GM10248 (cell line): ENCODE results near the gene LRBA.
A peak's percentile ranks its signal among the peaks of the same experiment; 100 is the strongest.

Source experiments
- CTCF ChIA-PET: fragments of 300-600 bp; sonication (Branson Sonifier 250); formaldehyde crosslinking; extraction: SDS; loops from one replicate; lab custom pipeline; 2021; ENCODE audit warnings: antibody characterized with exemption; lab: Yijun Ruan, JAX
- POLR2A ChIA-PET: fragments of 350-650 bp; sonication (Branson Sonifier 250); formaldehyde crosslinking; extraction: SDS; loops from one replicate; lab custom pipeline; 2020; ENCODE audit warnings: antibody characterized with exemption; lab: Yijun Ruan, JAX
- DNase-seq: peaks from one replicate; pipeline ENCODE4 v3.0.0; 2012; ENCODE audit errors: extremely low spot score
- TF ChIP-seq, protein P1 (sequence below): IDR thresholded peaks from 2 replicates; pipeline ENCODE4 v1.5.1; 2012; ENCODE audit warnings: mild to moderate bottlenecking, low read depth; ENCODE audit errors: extremely low read depth, missing control alignments, control extremely low read depth

LRBA gene

DNA sequence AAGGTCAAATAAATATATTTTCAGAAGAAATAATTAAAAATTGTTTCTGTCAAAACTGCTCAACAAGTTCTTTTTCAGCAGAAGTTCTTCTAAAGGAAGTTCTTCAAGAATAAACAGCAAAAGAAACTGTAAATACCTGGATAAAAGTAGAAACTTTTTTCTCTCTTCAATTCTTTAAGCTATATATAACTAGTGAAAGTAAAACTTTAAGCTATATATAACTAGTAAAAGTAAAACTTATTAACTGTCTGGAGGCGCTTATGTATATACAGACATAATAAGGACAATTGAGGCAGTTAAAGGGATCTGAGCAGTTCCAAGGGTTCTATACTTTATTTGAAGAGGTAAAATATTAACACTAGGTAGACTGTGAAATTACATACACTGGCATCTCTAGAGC is 126.9 kb downstream of the LRBA start:
- TF ChIP-seq, protein P1, sequence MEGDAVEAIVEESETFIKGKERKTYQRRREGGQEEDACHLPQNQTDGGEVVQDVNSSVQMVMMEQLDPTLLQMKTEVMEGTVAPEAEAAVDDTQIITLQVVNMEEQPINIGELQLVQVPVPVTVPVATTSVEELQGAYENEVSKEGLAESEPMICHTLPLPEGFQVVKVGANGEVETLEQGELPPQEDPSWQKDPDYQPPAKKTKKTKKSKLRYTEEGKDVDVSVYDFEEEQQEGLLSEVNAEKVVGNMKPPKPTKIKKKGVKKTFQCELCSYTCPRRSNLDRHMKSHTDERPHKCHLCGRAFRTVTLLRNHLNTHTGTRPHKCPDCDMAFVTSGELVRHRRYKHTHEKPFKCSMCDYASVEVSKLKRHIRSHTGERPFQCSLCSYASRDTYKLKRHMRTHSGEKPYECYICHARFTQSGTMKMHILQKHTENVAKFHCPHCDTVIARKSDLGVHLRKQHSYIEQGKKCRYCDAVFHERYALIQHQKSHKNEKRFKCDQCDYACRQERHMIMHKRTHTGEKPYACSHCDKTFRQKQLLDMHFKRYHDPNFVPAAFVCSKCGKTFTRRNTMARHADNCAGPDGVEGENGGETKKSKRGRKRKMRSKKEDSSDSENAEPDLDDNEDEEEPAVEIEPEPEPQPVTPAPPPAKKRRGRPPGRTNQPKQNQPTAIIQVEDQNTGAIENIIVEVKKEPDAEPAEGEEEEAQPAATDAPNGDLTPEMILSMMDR: no peak
- CTCF ChIA-PET: interaction anchor here (1.5 to 2.1 kb wide), 2 partner anchors 11 to 50 kb away, joined by 3 to 7 read pairs; no protein-coding TSS in a partner anchor
- POLR2A ChIA-PET: no interaction called here
- DNase-seq: no peak

DNA sequence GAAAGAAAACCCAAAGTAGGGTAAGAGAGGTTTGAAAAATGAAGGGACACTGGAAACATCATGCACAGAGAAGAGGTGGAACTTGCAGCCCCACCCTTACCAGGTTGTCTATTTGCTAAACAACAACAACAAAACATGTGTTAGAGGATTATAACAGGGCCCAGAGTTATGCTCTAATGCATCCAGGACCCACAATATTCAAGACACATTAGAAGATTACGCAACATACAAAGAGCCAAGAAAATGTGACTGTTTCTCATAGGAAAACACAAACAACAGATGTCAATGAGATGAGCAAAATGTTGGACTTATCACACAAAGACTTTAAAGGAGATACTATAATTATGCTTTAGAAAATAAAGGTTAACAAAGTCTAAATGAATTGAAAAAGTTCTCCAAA is 128.5 kb downstream of the LRBA start:
- CTCF ChIA-PET: no interaction called here
- TF ChIP-seq, protein P1: no peak
- POLR2A ChIA-PET: no interaction called here
- DNase-seq: no peak

DNA sequence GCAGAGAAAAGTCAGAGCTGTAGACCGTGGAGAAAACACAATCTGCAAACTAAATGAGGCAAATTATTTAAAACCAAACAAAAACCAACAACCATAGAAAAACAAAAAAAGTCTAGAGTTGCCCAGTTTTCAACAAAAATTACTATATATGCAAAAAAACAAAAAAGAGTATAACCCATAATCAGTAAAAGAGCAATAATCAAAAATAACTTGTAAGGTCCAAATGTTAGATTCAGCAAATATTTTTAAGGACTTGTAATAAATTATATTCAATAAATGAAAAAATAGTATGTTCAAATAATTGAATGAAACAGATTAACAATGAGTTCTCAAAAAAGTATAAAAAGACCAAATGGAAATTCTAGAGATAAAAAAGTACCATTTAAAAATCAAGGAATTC is 130.5 kb downstream of the LRBA start:
- CTCF ChIA-PET: interaction anchor here (1.3 to 1.9 kb wide), 3 partner anchors 8 to 17 kb away, joined by 3 to 7 read pairs (median 4); no protein-coding TSS in a partner anchor
- POLR2A ChIA-PET: no interaction called here
- TF ChIP-seq, protein P1: no peak
- DNase-seq: no peak

DNA sequence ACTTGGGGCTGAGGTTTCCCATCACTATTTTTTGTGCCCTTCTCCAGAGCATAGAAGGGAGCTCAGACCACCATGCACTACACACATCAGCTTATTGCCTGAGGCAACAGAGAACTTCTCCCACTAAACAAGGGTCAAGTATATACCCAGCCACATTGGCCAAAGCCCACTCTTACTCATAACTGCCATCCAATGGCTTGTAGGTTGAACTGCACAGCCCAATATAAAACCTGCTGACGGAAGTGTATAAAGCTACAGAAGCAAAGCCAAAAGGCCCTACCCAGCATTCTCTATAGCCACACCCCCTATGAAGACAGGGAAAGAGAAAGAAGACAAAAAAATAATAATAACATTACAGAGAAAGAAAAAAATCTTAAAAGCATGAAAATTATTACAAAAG is 139.7 kb downstream of the LRBA start:
- CTCF ChIA-PET: interaction anchor here (1.0 to 3.1 kb wide), 3 partner anchors 9 to 16 kb away, joined by 3 to 15 read pairs (median 4); no protein-coding TSS in a partner anchor
- POLR2A ChIA-PET: no interaction called here
- TF ChIP-seq, protein P1: no peak
- no peak for DNase-seq

DNA sequence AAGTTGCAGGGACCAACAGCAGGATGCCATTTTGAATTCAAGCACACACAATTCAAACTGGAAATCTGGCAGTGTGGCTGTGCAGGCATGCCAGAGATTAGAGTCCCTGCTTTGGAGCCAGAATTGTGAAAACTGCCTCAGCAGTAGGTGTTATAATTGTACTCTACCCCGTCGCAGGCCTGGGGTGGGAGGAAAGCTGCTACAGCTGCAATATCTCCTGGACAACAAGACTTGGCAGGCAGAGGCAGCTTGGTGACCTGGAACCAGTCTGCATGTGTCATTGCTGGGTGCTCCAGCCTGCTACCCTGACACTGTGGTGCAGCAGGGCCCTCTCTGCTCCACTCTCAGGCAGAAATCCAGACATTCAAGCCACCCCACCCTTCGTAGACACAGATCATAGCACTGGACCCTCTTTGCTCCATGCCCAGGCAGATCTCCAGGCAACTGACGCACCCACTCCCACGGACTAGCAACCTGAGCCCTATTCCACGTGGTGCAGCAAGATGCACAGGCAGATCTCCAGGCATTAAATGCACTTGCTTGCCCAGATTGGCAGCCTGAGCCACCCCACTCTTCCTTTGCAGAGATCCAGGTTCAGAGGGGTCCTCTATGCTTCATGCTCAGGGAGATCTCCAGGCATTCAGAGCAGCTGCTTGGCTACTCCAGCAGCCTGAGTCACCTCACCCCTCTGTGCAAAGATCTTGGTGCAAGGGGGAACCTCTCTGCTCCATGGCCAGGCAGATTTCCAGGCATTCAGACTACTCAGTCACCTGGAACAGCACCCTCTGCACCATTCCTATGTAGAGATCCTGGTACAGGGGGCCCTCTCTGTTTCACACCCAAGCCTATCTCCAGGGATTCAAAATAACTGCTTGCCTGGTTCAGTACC is 140.5 kb downstream of the LRBA start:
- ChIA-PET CTCF (interaction anchor here (1.0 to 3.1 kb wide), 3 partner anchors 8 to 15 kb away, joined by 3 to 15 read pairs (median 4); no protein-coding TSS in a partner anchor), POLR2A (no interaction called here)
- TF ChIP-seq, protein P1: no peak
- no peak for DNase-seq

DNA sequence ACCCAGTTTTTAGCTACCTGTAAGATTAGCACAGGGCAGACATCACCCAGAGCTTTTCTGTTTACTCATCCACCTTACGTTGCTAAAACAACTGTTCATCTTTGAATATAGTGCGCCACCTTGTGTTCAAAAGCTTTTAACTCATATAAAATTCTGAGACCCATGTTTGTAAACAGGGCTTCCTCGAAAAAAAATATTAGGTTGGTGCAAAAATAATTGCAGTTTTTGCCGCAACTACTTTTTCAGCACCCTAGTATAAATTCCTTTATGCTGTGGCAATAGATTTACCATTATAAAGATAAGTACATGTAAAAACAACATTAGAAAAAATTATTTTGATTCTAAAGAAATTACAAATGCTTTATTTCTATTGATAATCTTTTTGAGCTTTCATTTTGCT is 147.9 kb downstream of the LRBA start:
- CTCF ChIA-PET: interaction anchor here (0.7 to 4.8 kb wide), 41 partner anchors 9 to 859 kb away, joined by 3 to 49 read pairs (median 4); no protein-coding TSS in a partner anchor
- POLR2A ChIA-PET: interaction anchor here (0.7 kb wide), 1 partner anchor 149 kb away, joined by 4 read pairs; no protein-coding TSS in a partner anchor
- TF ChIP-seq, protein P1: peak; percentile 52
- peak; percentile 68 for DNase-seq
